Measurements from ENCODE around the gene KHDC3L.
"Not testable (repeated sequence)": the region's sequence is repeated elsewhere in the genome, so short reads cannot be mapped to it uniquely, and the experiment has no call there.

Gene KHDC3L

GRCh38 chr6:73362869-73363536 is 545 bp downstream of the KHDC3L start:
- Histone ChIP-seq H3K4me1 (ENCODE audit: insufficient read depth, low read length) (no peaks in the 10 kb centered on the region), H3K9ac (ENCODE audit: low read depth, low read length) (no peak overlapping the region), H3K9me3 (ENCODE audit: control insufficient read depth, insufficient read depth, low read length) (no peaks in the 10 kb centered on the region; the same call in 1 of the 2 replicates), H3K36me3 (ENCODE audit: insufficient read depth, low read length) (no peaks in the 10 kb centered on the region)

GRCh38 chr6:73363537-73363875 is 1.0 kb downstream of the KHDC3L start:
- Histone ChIP-seq H3K4me1 (ENCODE audit: insufficient read depth, low read length) (no peaks in the 10 kb centered on the region; the same call in 1 of the 2 replicates), H3K36me3 (ENCODE audit: insufficient read depth, low read length) (no peaks in the 10 kb centered on the region), H3K9ac (ENCODE audit: low read depth, low read length) (no peak overlapping the region), H3K9me3 (ENCODE audit: control insufficient read depth, insufficient read depth, low read length) (no peaks in the 10 kb centered on the region; the same call in 1 of the 2 replicates)

DNA sequence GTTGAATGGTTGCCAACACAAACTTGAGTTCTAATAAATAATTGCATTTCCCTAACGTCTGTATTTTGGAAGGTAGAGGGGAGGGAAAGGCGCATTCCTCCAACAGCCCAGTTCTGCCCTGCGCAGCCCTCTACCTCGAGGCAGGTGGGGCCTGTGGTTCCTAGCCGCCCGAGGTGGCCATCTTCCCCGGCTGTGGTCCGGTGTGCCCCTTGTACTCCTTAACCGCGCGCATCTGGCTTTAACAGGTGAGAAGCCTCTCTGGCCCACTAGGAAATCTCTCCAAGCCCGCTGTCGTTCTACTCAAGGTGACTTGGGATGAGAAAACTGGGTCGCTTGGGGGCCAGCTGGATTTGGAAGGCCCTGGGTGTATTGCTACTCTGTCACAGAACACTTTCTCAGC is 1.7 kb downstream of the KHDC3L start:
- no peak overlapping the region for H3K9ac ChIP-seq (ENCODE audit: low read depth, low read length)
- no peaks in the 10 kb centered on the region; the same call in 1 of the 2 replicates for H3K4me1 ChIP-seq (ENCODE audit: insufficient read depth, low read length)

GRCh38 chr6:73364549-73364948 is 2.1 kb downstream of the KHDC3L start:
- no peak overlapping the region for H3K9ac ChIP-seq (ENCODE audit: low read depth, low read length)
- no peaks in the 10 kb centered on the region; the same call in 1 of the 2 replicates for H3K4me1 ChIP-seq (ENCODE audit: insufficient read depth, low read length)
- H3K36me3 ChIP-seq (ENCODE audit: insufficient read depth, low read length) = no peaks in the 10 kb centered on the region
- H3K9me3 ChIP-seq (ENCODE audit: control insufficient read depth, insufficient read depth, low read length) = no peaks in the 10 kb centered on the region; the same call in 1 of the 2 replicates

More for the DNA sequence above, 1.7 kb downstream of the KHDC3L start:
- Histone ChIP-seq H3K36me3 (ENCODE audit: insufficient read depth, low read length) (no peaks in the 10 kb centered on the region), H3K9me3 (ENCODE audit: control insufficient read depth, insufficient read depth, low read length) (no peaks in the 10 kb centered on the region; the same call in 1 of the 2 replicates)

DNA sequence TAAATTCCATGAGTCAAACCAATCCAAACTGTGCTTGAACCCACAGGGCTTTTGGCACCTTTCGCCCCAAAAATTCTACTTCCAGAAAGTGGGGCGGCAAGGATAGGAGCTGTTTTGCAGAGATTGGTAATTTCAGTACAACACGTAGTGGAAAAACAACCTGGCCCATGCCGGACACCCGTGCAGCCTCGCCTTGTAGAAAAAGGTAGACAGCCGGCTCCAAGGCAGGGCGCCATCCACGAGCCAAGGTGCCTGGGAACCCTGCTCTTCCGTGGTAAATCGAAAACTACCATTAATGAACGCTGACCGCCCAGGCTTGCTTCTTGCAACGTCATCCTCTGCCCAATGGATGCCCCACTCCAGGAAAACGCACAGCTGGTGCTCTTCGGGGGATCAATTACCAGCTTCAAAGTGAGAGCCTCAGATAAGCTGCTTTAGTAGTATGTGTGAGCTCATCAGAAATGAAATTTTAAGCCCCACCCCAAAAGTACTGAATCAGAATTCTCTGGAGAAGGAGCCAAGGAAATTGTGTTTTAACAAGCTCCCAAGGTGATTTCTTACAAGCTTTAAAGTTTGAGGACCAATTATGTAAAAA is 5.4 kb downstream of the KHDC3L start:
- Histone ChIP-seq H3K9me3 (ENCODE audit: control insufficient read depth, insufficient read depth, low read length) (no peaks in the 10 kb centered on the region; the same call in 1 of the 2 replicates), H3K9ac (ENCODE audit: low read depth, low read length) (no peak overlapping the region), H3K4me1 (ENCODE audit: insufficient read depth, low read length) (no peaks in the 10 kb centered on the region; the same call in 1 of the 2 replicates), H3K36me3 (ENCODE audit: insufficient read depth, low read length) (no peaks in the 10 kb centered on the region)

DNA sequence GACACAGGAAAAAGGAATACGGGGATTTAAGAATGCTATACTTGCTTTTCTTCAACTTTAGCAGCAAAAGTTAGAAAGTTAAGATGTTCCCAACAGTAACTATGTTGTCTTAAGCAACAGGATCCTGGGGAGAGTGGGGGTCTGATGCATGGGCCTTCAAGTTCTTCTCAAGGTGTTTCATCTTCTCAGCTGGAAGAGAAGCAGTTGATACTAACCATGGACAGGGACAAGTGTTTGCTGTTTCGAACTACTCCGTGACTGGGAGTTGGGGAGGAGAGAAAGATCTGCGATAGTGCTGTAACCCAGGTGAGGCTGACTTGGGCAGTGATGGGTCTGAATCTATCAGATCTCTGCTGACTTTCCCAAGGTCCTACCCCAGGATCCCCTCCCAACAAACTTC is 6.2 kb downstream of the KHDC3L start:
- H3K36me3 ChIP-seq (ENCODE audit: insufficient read depth, low read length) = no peaks in the 10 kb centered on the region
- no peaks in the 10 kb centered on the region; the same call in 1 of the 2 replicates for H3K4me1 ChIP-seq (ENCODE audit: insufficient read depth, low read length)
- no peaks in the 10 kb centered on the region; the same call in 1 of the 2 replicates for H3K9me3 ChIP-seq (ENCODE audit: control insufficient read depth, insufficient read depth, low read length)
- H3K9ac ChIP-seq (ENCODE audit: low read depth, low read length) = no peak overlapping the region

DNA sequence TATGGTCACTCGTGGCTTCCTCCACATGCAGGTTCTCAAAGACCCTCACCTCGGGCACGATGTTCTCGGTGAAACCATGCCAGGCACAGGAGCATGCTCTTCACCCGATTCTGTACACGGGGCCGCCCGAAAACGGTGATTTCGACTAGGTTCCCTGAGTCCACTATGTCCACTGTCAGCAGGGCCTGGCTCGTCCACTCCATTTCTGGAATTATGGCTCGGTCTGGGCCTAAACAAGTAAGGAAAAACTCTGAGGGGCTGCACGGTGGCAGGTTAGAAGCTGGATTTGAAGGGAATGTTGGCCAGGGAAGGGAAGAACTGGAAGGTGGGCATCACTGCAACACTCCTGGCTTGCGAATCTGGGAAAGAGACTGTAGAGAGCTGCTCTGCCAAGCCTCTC is 6.7 kb downstream of the KHDC3L start:
- Histone ChIP-seq H3K36me3 (ENCODE audit: insufficient read depth, low read length) (no peaks in the 10 kb centered on the region), H3K4me1 (ENCODE audit: insufficient read depth, low read length) (no peaks in the 10 kb centered on the region; the same call in 1 of the 2 replicates), H3K9ac (ENCODE audit: low read depth, low read length) (no peak overlapping the region), H3K9me3 (ENCODE audit: control insufficient read depth, insufficient read depth, low read length) (no peaks in the 10 kb centered on the region; the same call in 1 of the 2 replicates)

GRCh38 chr6:73369563-73369962 is 7.1 kb downstream of the KHDC3L start, which contains the start of gene OOEP:
Gene OOEP, minus strand, starts transcription at chr6:73369897. Its CDS starts 105 bp downstream, at chr6:73369792.
- H3K9me3 ChIP-seq (ENCODE audit: control insufficient read depth, insufficient read depth, low read length) = no peaks in the 10 kb centered on the region; the same call in 1 of the 2 replicates
- no peak within 1 kb of the TSS for H3K9ac ChIP-seq (ENCODE audit: low read depth, low read length)
- H3K36me3 ChIP-seq (ENCODE audit: insufficient read depth, low read length) = no peaks in the 10 kb centered on the region
- H3K4me1 ChIP-seq (ENCODE audit: insufficient read depth, low read length) = no peaks in the 10 kb centered on the region; the same call in 1 of the 2 replicates

- Histone ChIP-seq H3K4me1 (ENCODE audit: insufficient read depth, low read length) (no peaks in the 10 kb centered on the region; the same call in 1 of the 2 replicates), H3K9ac (ENCODE audit: low read depth, low read length) (no peak overlapping the region), H3K9me3 (ENCODE audit: control insufficient read depth, insufficient read depth, low read length) (no peaks in the 10 kb centered on the region; the same call in 1 of the 2 replicates), H3K36me3 (ENCODE audit: insufficient read depth, low read length) (no peaks in the 10 kb centered on the region)
Measured at GRCh38 chr6:73371984-73372383, 9.5 kb downstream of the KHDC3L start.

GRCh38 chr6:73372516-73372915 is 10.1 kb downstream of the KHDC3L start:
- Histone ChIP-seq H3K9ac (ENCODE audit: low read depth, low read length) (no peak overlapping the region), H3K9me3 (ENCODE audit: control insufficient read depth, insufficient read depth, low read length) (no peaks in the 10 kb centered on the region; the same call in 1 of the 2 replicates), H3K36me3 (ENCODE audit: insufficient read depth, low read length) (no peaks in the 10 kb centered on the region)

DNA sequence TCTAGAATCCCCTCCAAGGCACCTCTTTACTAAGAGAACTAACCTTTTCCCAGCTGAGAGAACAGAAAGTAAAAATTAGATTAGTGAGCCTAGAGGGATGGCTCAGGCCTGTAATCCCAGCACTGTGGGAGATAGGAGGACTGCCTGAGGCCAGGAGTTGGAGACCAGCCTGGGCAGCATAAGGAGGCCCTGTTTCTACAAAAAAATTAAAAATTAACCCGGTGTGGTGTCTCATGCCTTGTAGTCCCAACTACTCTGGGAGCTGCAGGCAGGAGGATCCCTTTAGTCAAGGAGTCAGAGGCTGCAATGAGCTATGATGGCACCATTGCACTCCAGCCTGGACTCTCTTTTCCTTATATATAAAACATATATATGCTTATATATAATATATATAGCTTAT is 12.8 kb downstream of the KHDC3L start:
- Histone ChIP-seq H3K4me1 (ENCODE audit: insufficient read depth, low read length) (no peaks in the 10 kb centered on the region), H3K9ac (ENCODE audit: low read depth, low read length) (no peak overlapping the region), H3K36me3 (ENCODE audit: insufficient read depth, low read length) (no peaks in the 10 kb centered on the region), H3K9me3 (ENCODE audit: control insufficient read depth, insufficient read depth, low read length) (no peaks in the 10 kb centered on the region; the same call in 1 of the 2 replicates)

More at GRCh38 chr6:73372516-73372915, 10.1 kb downstream of the KHDC3L start:
- no peaks in the 10 kb centered on the region; the same call in 1 of the 2 replicates for H3K4me1 ChIP-seq (ENCODE audit: insufficient read depth, low read length)

GRCh38 chr6:73377225-73377624 is 14.8 kb downstream of the KHDC3L start:
- H3K9me3 ChIP-seq (ENCODE audit: control insufficient read depth, insufficient read depth, low read length) = no peaks in the 10 kb centered on the region; the same call in 1 of the 2 replicates
- H3K9ac ChIP-seq (ENCODE audit: low read depth, low read length) = no peak overlapping the region
- no peaks in the 10 kb centered on the region for H3K36me3 ChIP-seq (ENCODE audit: insufficient read depth, low read length)
- no peaks in the 10 kb centered on the region for H3K4me1 ChIP-seq (ENCODE audit: insufficient read depth, low read length)

DNA sequence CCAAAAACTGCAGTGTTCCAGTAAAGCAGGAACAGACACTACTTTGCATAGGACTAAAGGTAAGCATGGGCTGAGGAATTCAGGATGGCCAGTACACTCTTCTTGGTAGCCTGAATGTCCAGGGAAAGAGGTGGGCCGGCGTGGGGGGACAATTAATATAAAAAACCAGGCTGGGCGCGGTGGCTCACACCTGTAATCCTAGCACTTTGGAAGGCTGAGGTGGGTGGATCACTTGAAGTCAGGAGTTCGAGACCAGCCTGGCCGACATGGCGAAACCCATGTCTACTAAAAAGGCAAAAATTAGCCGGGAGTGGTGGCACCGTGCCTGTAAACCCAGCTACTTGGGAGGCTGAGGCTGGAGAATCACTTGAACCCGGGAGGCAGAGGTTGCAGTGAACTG is 19.1 kb downstream of the KHDC3L start:
- not testable (repeated sequence) for H3K36me3 ChIP-seq (ENCODE audit: insufficient read depth, low read length); H3K9ac ChIP-seq (ENCODE audit: low read depth, low read length); H3K9me3 ChIP-seq (ENCODE audit: control insufficient read depth, insufficient read depth, low read length); H3K4me1 ChIP-seq (ENCODE audit: insufficient read depth, low read length)

DNA sequence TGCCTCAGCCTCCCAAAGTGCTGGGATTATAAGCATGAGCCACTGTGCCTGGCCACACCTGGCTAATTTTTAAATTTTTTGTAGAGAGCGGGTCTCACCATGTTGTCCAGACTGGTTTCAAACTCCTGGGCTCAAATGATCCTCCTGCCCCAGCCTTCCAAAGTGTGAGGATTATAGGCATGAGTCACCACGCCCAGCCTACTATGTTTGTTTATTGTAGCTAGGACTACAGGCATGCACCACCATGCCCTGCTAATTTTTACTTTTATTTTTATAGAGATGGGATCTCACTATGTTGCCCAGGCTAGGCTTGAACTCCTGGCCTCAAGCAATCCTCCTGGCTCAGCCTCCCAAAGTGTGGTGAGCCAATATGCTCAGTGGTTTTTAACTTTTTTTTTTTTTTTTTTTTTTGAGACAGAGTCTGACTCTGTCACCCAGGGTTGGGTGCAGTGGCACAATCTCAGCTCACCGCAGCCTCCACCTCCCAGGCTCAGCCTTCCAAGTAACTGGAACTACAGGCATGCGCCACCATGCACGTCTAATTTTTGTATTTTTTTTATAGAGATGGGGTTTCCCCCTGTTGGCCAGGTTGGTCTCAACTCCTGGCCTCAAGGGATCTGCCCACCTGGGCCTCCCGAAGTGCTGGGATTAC is 20.1 kb downstream of the KHDC3L start:
- no peaks in the 10 kb centered on the region for H3K36me3 ChIP-seq (ENCODE audit: insufficient read depth, low read length)
- H3K9me3 ChIP-seq (ENCODE audit: control insufficient read depth, insufficient read depth, low read length) = no peaks in the 10 kb centered on the region
- H3K4me1 ChIP-seq (ENCODE audit: insufficient read depth, low read length) = no peaks in the 10 kb centered on the region
- H3K9ac ChIP-seq (ENCODE audit: low read depth, low read length) = no peak overlapping the region

All from ES-I3 (cell line).